AG09309 (cell line): Measurements from ENCODE around the gene PLXNA2.

Experiments used
- DNase-seq: peaks from one replicate; pipeline ENCODE4 v3.0.0-alpha.2; 2010; ENCODE audit warnings: low read depth
- H3K4me3 ChIP-seq: 2 replicates; pipeline ENCODE4 v1.5.1; 2011; ENCODE audit warnings: mild to moderate bottlenecking, low read depth, low read length, moderate library complexity; ENCODE audit not compliant: control insufficient read depth
- CTCF ChIP-seq: IDR thresholded peaks from 2 replicates; pipeline ENCODE4 v1.5.1; 2011; ENCODE audit warnings: mild to moderate bottlenecking, low read depth, low read length, inconsistent platforms; ENCODE audit not compliant: insufficient read depth, control insufficient read depth; ENCODE audit errors: missing control alignments

Gene PLXNA2

GRCh38 chr1:208044589-208045462 is 199.4 kb downstream of the PLXNA2 start:
- DNase-seq, result no peak
- TF ChIP-seq CTCF, result no peak
- H3K4me3 ChIP-seq, result no peak overlapping the region

- DNase-seq, result no peak
- H3K4me3 ChIP-seq, result no peak overlapping the region
- no peak for TF ChIP-seq CTCF
Observed at GRCh38 chr1:208043691-208044181, 200.4 kb downstream of the PLXNA2 start.

GRCh38 chr1:208042868-208043267 is 201.3 kb downstream of the PLXNA2 start:
- no peak overlapping the region for H3K4me3 ChIP-seq
- TF ChIP-seq CTCF, result no peak
- DNase-seq, result no peak

- H3K4me3 ChIP-seq, result no peak overlapping the region
- no peak for DNase-seq
- TF ChIP-seq CTCF, result no peak
Observed at GRCh38 chr1:208042041-208042615, 202.1 kb downstream of the PLXNA2 start.

- no peak overlapping the region for H3K4me3 ChIP-seq
- TF ChIP-seq CTCF, result no peak
Observed at GRCh38 chr1:208041505-208041904, 202.7 kb downstream of the PLXNA2 start.

GRCh38 chr1:208040821-208041297 is 203.3 kb downstream of the PLXNA2 start:
- no peak for DNase-seq
- TF ChIP-seq CTCF, result no peak
- H3K4me3 ChIP-seq, result no peak overlapping the region

More at GRCh38 chr1:208041505-208041904, 202.7 kb downstream of the PLXNA2 start:
- DNase-seq, result no peak
